Liver (tissue), 9 donors: Measurements from ENCODE around the gene RAVER1. TPM values are rescaled to one million over a fixed set of nuclear protein-coding genes. Genes with fewer than 3 reads are reported as not detected.

ENCODE experiments used
- DNase-seq: peaks from one replicate; pipeline ENCODE4 v3.0.0-alpha.2; 2017; ENCODE audit warnings: low spot score
- H3K27ac ChIP-seq, 2 donors: one replicate each; pipeline ENCODE4 v1.7.0; 2013; ENCODE audit warnings: inconsistent platforms in 2 of 2, low read length in 2 of 2, control low read depth in 1 of 2, low read depth in 1 of 2, mild to moderate bottlenecking in 1 of 2
- H3K27me3 ChIP-seq, 4 donors: one replicate each; pipeline versions ENCODE4 v1.6.1 to v1.7.0; 2013; ENCODE audit warnings: low read length in 3 of 4, inconsistent platforms in 1 of 4, mild to moderate bottlenecking in 1 of 4, moderate library complexity in 1 of 4; ENCODE audit not compliant: control insufficient read depth in 4 of 4, insufficient read depth in 4 of 4
- H3K36me3 ChIP-seq, 4 donors: one replicate each; pipeline versions ENCODE4 v1.6.1 to v1.7.0; 2013; ENCODE audit warnings: low read length in 3 of 4, mild to moderate bottlenecking in 3 of 4, low read depth in 1 of 4, moderate library complexity in 1 of 4; ENCODE audit not compliant: control insufficient read depth in 4 of 4, insufficient read depth in 3 of 4
- H3K4me1 ChIP-seq, 4 donors: one replicate each; pipeline versions ENCODE4 v1.6.1 to v1.7.0; 2013; ENCODE audit warnings: low read length in 3 of 4, mild to moderate bottlenecking in 3 of 4, moderate library complexity in 1 of 4; ENCODE audit not compliant: control insufficient read depth in 4 of 4, insufficient read depth in 4 of 4
- H3K4me3 ChIP-seq, 3 donors: one replicate each; pipeline versions ENCODE4 v1.6.1 to v1.7.0; 2013; ENCODE audit warnings: low read length in 3 of 3, control low read depth in 1 of 3, low read depth in 1 of 3, mild to moderate bottlenecking in 1 of 3
- H3K9ac ChIP-seq, 2 donors: one replicate each; pipeline ENCODE4 v1.7.0; 2013; ENCODE audit warnings: low read length in 2 of 2, mild to moderate bottlenecking in 2 of 2, moderate library complexity in 2 of 2, control low read depth in 1 of 2, low read depth in 1 of 2
- H3K9me3 ChIP-seq, 4 donors: one replicate each; pipeline versions ENCODE4 v1.6.1 to v1.7.0; 2013; ENCODE audit warnings: low read length in 3 of 4; ENCODE audit not compliant: control insufficient read depth in 4 of 4
- EGR1 ChIP-seq, 2 donors: IDR thresholded peaks; 2 replicates each; pipeline ENCODE4 v1.6.1; 2016 to 2018; ENCODE audit warnings: antibody characterized with exemption in 2 of 2, low read depth in 2 of 2
- FOXA1 ChIP-seq: IDR thresholded peaks from 2 replicates; pipeline ENCODE4 v1.6.1; 2016; ENCODE audit warnings: antibody characterized with exemption
- FOXA2 ChIP-seq: IDR thresholded peaks from 2 replicates; pipeline ENCODE4 v1.6.1; 2016; ENCODE audit warnings: antibody characterized with exemption
- GABPA ChIP-seq, 2 donors: IDR thresholded peaks in 1 of 2; conservative IDR thresholded peaks in 1 of 2; 2 replicates each; pipeline ENCODE4 v1.6.1; 2016; ENCODE audit warnings: antibody characterized with exemption in 2 of 2, mild to moderate bottlenecking in 1 of 2, moderate library complexity in 1 of 2
- HNF4A ChIP-seq, 2 donors: conservative IDR thresholded peaks; 2 replicates each; pipeline ENCODE4 v1.6.1; 2016; ENCODE audit warnings: antibody characterized with exemption in 2 of 2, mild to moderate bottlenecking in 2 of 2
- HNF4G ChIP-seq: IDR thresholded peaks from 2 replicates; pipeline ENCODE4 v1.6.1; 2016; ENCODE audit warnings: antibody characterized with exemption
- JUND ChIP-seq, 2 donors: IDR thresholded peaks; 2 replicates each; pipeline ENCODE4 v1.6.1; 2016; ENCODE audit warnings: antibody characterized with exemption in 2 of 2
- MAX ChIP-seq: IDR thresholded peaks from 2 replicates; pipeline ENCODE4 v1.6.1; 2016; ENCODE audit warnings: antibody characterized with exemption
- NR2F2 ChIP-seq: IDR thresholded peaks from 2 replicates; pipeline ENCODE4 v1.6.1; 2016; ENCODE audit warnings: antibody characterized with exemption
- RXRA ChIP-seq, 2 donors: IDR thresholded peaks; 2 replicates each; pipeline ENCODE4 v1.6.1; 2017 to 2018; ENCODE audit warnings: antibody characterized with exemption in 2 of 2, mild to moderate bottlenecking in 1 of 2
- SP1 ChIP-seq: IDR thresholded peaks from 2 replicates; pipeline ENCODE4 v1.6.1; 2018; ENCODE audit warnings: antibody characterized with exemption, mild to moderate bottlenecking
- TAF1 ChIP-seq: conservative IDR thresholded peaks from 2 replicates; pipeline ENCODE4 v1.6.1; 2016; ENCODE audit warnings: antibody characterized with exemption, mild to moderate bottlenecking
- YY1 ChIP-seq: IDR thresholded peaks from 2 replicates; pipeline ENCODE4 v1.6.1; 2016; ENCODE audit warnings: antibody characterized with exemption, mild to moderate bottlenecking
- ZBTB33 ChIP-seq: IDR thresholded peaks from 2 replicates; pipeline ENCODE4 v1.6.1; 2016; ENCODE audit warnings: antibody characterized with exemption
- WGBS: extraction: QIAGEN DNeasy Blood & Tissue Kit; methylation state at CpG from one replicate; pipeline ENCODE4 v1.1.7; 2013; 5-methylcytosine and 5-hydroxymethylcytosine counted together
- polyA plus RNA-seq, 2 donors: library from polyadenylated mRNA; stranded (reverse) in 1 of 2; unstranded in 1 of 2; fragments of 200-250 nt in 1 of 2; fragments of >200 nt in 1 of 2; fragmentation: Nextera tagmentation in 1 of 2; extraction: Ambion mirVana in 1 of 2; gene quantifications; one replicate each; pipeline versions ENCODE4 v1.2.1 to v1.2.3, GENCODE V29; 2013 to 2015
- total RNA-seq, 2 donors: library from RNA; depleted of rRNA; stranded (reverse); fragments of >200 nt; gene quantifications; one replicate each; pipeline ENCODE4 v1.2.3, GENCODE V29; 2014
- TF ChIP-seq, protein P1 (sequence below): IDR thresholded peaks from 2 replicates; pipeline ENCODE4 v1.6.1; 2016; ENCODE audit warnings: antibody characterized with exemption
- donor health status: healthy.
- donor health status: healthy.
- donor health status: healthy.
- donor health status: healthy.
- donor health status: healthy.

Gene RAVER1
- total and polyA plus RNA-seq, 4 donors = 2.1 to 13.6 (median 6.2) TPM

- TF ChIP-seq GABPA (IDR thresholded peaks at IDR 0.05 in 1 of 2, conservative IDR thresholded peaks at IDR 0.05 in 1 of 2) = no peak
- no peak for TF ChIP-seq FOXA1
Measured at GRCh38 chr19:10321417-10321797, 11.9 kb downstream of the RAVER1 start (continued).

GRCh38 chr19:10320602-10321416, 12.5 kb downstream of the RAVER1 start:
- WGBS = 95% methylated on average over 32 of the region's 32 CpGs
- TF ChIP-seq NR2F2 = no peak
- TF ChIP-seq TAF1 = no peak
- no peak for TF ChIP-seq HNF4A (conservative IDR thresholded peaks at IDR 0.05)
- no peak for TF ChIP-seq ZBTB33
- no peak for TF ChIP-seq FOXA2
- TF ChIP-seq, protein P1, sequence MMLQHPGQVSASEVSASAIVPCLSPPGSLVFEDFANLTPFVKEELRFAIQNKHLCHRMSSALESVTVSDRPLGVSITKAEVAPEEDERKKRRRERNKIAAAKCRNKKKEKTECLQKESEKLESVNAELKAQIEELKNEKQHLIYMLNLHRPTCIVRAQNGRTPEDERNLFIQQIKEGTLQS = no peak
- TF ChIP-seq JUND (IDR thresholded peaks at IDR 0.05) = no peak
- no peak for TF ChIP-seq SP1
- TF ChIP-seq HNF4G = no peak
- TF ChIP-seq RXRA (IDR thresholded peaks at IDR 0.05) = no peak
- no peak for TF ChIP-seq MAX
- no peak for TF ChIP-seq EGR1 (IDR thresholded peaks at IDR 0.05; ENCODE audit: low read depth in 2 of 2)
- no peak for TF ChIP-seq FOXA1
- TF ChIP-seq GABPA (IDR thresholded peaks at IDR 0.05 in 1 of 2, conservative IDR thresholded peaks at IDR 0.05 in 1 of 2) = no peak
- TF ChIP-seq YY1 = no peak
- Histone ChIP-seq H3K4me3 (no peak overlapping the region), H3K9ac (no peak overlapping the region), H3K27ac (no peak overlapping the region), H3K36me3 (peaks cover 19 to 68% (median 38%) of the 10 kb centered on the region in 4 donors), H3K4me1 (peaks cover 0 to 8% (median 4%) of the 10 kb centered on the region in 4 donors), H3K9me3 (no peaks in the 10 kb centered on the region), H3K27me3 (no peaks in the 10 kb centered on the region)
- DNase-seq = no peak

DNA sequence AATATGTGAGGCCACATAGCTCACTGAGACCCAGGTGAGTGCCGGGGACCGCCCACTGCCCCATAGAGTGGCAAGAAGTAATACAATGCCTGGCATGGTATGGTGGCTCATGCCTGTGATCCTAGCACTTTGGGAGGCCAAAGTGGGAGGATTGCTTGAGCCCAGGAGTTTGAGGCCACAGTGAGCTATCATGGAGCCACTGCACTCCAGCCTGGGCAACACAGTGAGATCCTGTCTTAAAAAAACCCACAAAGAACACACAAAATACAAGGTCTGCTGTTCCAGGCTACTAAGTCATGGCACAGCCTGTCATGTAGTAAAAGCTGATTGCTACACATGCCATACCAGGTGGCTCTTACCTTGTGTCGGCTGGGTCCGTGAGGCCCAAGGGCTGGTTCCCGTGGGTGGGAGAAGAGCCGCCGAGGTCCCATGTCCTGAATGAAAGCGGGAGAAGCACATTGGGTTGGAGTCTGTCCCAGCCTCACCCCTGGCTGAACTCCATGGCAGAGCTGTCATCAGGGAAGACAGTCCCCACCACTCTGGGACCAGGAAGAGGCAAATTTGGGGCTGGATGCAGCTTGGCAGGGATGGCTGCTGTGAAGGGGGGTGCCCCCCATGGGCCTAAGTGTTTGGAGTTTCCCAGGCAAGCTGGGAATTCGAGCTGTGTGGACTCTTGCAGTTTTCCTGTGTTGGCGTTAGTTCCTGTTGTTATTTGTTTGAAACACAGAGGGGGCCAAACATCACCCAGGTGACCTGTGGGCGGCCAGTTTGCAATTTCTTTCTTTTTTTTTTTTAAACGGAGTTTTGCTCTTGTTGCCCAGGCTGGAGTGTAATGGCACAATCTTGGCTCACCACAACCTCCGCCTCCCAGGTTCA, 14.3 kb downstream of the RAVER1 start:
- H3K4me1 ChIP-seq = peaks cover 3 to 17% (median 9%) of the 10 kb centered on the region in 4 donors
- no peaks in the 10 kb centered on the region for H3K27me3 ChIP-seq
- no peak overlapping the region for H3K4me3 ChIP-seq
- no peak for TF ChIP-seq FOXA2
- TF ChIP-seq, protein P1 = no peak
- no peak for DNase-seq
- 90% methylated on average over 13 of the region's 13 CpGs for WGBS
- no peak overlapping the region for H3K27ac ChIP-seq
- H3K9me3 ChIP-seq = no peaks in the 10 kb centered on the region
- peaks cover 19 to 56% (median 31%) of the 10 kb centered on the region in 4 donors for H3K36me3 ChIP-seq
- no peak overlapping the region for H3K9ac ChIP-seq
